NT2/D1 (cell line): ENCODE results near the gene PPP1R9A.

Source experiments
- DNase-seq: peaks from one replicate; pipeline ENCODE4 v3.0.0-alpha.2; 2011; ENCODE audit warnings: low read depth, low spot score
- H3K27me3 ChIP-seq: 2 replicates; pipeline ENCODE4 v1.6.0; 2011; ENCODE audit warnings: mild to moderate bottlenecking; ENCODE audit not compliant: insufficient read length, insufficient read depth
- H3K36me3 ChIP-seq: 2 replicates; pipeline ENCODE4 v1.6.1; 2011; ENCODE audit warnings: mild to moderate bottlenecking, low read length, mixed read lengths; ENCODE audit not compliant: insufficient read depth, insufficient read length
- H3K4me1 ChIP-seq: 2 replicates; pipeline ENCODE4 v1.5.1; 2011; ENCODE audit not compliant: insufficient read depth, insufficient read length
- H3K4me3 ChIP-seq: 2 replicates; pipeline ENCODE4 v1.5.1; 2011; ENCODE audit warnings: low read depth; ENCODE audit not compliant: insufficient read length
- H3K9ac ChIP-seq: 2 replicates; pipeline ENCODE4 v1.6.0; 2011; ENCODE audit warnings: low read depth; ENCODE audit not compliant: insufficient read length
- H3K9me3 ChIP-seq: 2 replicates; pipeline ENCODE4 v1.5.1; 2011; ENCODE audit warnings: mild to moderate bottlenecking, low read length; ENCODE audit not compliant: insufficient read depth
- SUZ12 ChIP-seq: IDR thresholded peaks from 2 replicates; pipeline ENCODE4 v1.6.1; 2011; ENCODE audit not compliant: insufficient read length, insufficient read depth; ENCODE audit errors: extremely low read depth
- YY1 ChIP-seq: IDR thresholded peaks from 2 replicates; pipeline ENCODE4 v1.6.1; 2011; ENCODE audit not compliant: insufficient read length, insufficient read depth
- ZNF274 ChIP-seq: IDR thresholded peaks from 2 replicates; pipeline ENCODE4 v1.6.1; 2011; ENCODE audit warnings: mild to moderate bottlenecking, low read depth, low read length

PPP1R9A gene

DNA sequence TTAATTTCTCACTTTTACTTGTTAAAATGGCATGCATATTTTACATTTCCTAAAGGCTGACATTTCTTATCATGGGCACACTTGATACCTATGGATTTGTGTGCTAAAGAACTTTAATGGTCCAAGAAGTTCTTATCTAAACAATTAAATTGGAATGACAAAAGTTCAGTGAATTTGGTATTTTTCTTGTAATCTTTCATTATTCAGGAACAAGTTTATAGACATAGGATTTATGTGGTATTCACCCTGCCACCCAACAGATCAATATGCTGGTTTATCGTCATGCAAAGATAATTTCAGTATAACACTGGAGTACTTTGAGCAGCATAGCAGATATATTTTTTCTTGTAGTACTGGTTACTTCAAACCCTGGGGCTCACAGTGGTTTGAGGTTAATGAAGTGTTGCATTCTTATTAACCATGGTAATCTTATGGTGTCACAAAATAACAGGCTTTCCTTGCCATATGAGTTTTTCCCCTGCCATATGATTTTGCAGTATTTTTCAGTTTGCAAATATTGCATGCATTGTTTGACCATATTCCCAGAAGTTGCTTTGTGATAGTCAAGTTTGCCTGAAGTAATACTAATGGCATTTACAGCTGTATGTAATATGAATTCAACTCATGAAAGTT is 148.8 kb downstream of the PPP1R9A start:
- Histone ChIP-seq H3K4me1 (no peaks in the 10 kb centered on the region), H3K4me3 (no peak overlapping the region), H3K9ac (no peak overlapping the region), H3K9me3 (no peaks in the 10 kb centered on the region), H3K27me3 (no peaks in the 10 kb centered on the region), H3K36me3 (no peaks in the 10 kb centered on the region)
- TF ChIP-seq ZNF274 (no peak), YY1 (no peak), SUZ12 (no peak)
- no peak for DNase-seq

DNA sequence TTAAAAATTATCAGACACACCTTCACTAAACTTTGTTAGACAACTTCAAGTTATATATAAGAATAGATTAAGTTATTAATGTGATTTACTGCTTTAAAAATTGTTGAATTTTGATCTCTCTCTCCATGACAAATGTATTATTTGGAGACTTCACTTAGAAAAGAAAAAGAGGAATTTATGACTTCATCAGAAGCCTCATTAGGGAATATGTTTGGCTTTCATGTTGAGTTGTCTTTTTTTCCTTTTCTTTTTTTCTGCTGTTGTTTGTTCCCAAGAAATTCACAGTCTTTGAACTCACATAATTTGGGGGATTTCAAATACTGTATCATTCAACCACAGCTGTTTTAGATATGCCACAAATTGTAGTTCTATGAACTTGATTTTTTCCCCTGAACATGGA is 149.5 kb downstream of the PPP1R9A start:
- Histone ChIP-seq H3K4me3 (no peak overlapping the region), H3K9me3 (no peaks in the 10 kb centered on the region), H3K9ac (no peak overlapping the region), H3K27me3 (no peaks in the 10 kb centered on the region), H3K36me3 (no peaks in the 10 kb centered on the region), H3K4me1 (no peaks in the 10 kb centered on the region)
- no peak for DNase-seq
- TF ChIP-seq SUZ12, result no peak
- no peak for TF ChIP-seq YY1
- no peak for TF ChIP-seq ZNF274

- H3K36me3 ChIP-seq, result no peaks in the 10 kb centered on the region
- no peak for DNase-seq
- H3K9me3 ChIP-seq, result no peaks in the 10 kb centered on the region
These were observed 152.5 kb downstream of the PPP1R9A start for GRCh38 chr7:95059842-95060313.

DNA sequence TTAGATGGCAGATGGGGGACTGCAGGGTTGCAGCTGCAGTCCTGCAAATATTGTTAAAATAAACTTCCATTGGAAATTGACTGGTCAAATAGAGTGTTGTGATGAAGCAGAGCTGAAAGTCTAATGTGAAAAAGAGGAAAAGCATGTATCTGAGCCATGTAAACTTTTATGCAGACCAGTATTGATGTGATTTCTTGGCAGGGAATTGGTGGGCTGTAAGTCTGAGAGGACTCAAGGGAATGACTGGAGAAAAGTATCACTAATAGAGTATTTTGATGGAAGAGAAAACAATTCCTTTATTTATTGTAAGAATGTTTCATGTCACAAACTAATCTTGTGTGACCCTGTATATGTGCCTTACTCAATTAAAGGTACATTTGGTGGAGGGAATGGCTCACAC is 155.5 kb downstream of the PPP1R9A start:
- Histone ChIP-seq H3K4me3 (no peak overlapping the region), H3K36me3 (no peaks in the 10 kb centered on the region), H3K4me1 (no peaks in the 10 kb centered on the region), H3K27me3 (no peaks in the 10 kb centered on the region), H3K9me3 (no peaks in the 10 kb centered on the region), H3K9ac (no peak overlapping the region)
- no peak for DNase-seq
- TF ChIP-seq ZNF274, result no peak
- TF ChIP-seq YY1, result no peak
- no peak for TF ChIP-seq SUZ12

More at GRCh38 chr7:95059842-95060313, 152.5 kb downstream of the PPP1R9A start:
- Histone ChIP-seq H3K4me1 (no peaks in the 10 kb centered on the region), H3K4me3 (no peak overlapping the region), H3K27me3 (no peaks in the 10 kb centered on the region), H3K9ac (no peak overlapping the region)
- TF ChIP-seq ZNF274 (no peak), SUZ12 (no peak), YY1 (no peak)

DNA sequence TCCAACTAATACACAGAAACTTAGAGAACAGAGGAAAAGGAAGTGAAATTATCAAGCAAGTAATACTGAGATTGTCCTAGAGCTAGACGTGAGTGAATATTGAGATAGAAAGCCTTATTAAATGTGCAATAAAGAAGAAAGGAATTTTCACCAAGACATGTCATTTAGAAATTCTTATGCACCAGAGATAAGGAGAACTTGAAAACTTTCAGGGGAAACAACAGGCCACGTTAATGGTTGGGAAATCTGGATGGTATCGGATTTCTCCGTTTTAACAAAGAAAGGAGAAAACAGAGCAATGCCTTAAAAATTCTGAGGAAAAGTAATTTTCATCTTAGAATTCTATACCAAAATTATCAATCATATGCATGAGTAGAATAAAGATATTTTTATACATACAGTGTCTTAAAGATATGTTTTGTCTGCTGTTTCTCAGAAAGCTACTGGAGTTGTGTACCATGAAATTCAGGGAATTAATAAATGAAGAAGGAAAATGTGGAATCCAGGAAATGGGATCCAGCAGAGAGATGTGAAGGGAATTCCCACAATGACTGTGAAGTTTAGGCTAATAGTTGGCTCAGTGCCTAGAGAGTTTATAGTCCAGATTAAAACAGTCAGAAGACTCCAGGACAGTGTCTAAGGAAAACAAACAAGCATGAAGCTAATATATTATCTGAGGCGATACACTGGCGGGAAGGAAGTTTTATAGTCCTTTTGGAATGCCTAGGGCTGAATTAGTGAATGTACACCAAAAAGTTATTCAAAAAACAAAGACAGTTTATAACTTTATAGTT is 159.5 kb downstream of the PPP1R9A start:
- Histone ChIP-seq H3K27me3 (no peaks in the 10 kb centered on the region), H3K9me3 (no peaks in the 10 kb centered on the region), H3K4me1 (no peaks in the 10 kb centered on the region), H3K4me3 (no peak overlapping the region), H3K9ac (no peak overlapping the region), H3K36me3 (no peaks in the 10 kb centered on the region)
- TF ChIP-seq ZNF274 (no peak), YY1 (no peak), SUZ12 (no peak)
- DNase-seq, result no peak

DNA sequence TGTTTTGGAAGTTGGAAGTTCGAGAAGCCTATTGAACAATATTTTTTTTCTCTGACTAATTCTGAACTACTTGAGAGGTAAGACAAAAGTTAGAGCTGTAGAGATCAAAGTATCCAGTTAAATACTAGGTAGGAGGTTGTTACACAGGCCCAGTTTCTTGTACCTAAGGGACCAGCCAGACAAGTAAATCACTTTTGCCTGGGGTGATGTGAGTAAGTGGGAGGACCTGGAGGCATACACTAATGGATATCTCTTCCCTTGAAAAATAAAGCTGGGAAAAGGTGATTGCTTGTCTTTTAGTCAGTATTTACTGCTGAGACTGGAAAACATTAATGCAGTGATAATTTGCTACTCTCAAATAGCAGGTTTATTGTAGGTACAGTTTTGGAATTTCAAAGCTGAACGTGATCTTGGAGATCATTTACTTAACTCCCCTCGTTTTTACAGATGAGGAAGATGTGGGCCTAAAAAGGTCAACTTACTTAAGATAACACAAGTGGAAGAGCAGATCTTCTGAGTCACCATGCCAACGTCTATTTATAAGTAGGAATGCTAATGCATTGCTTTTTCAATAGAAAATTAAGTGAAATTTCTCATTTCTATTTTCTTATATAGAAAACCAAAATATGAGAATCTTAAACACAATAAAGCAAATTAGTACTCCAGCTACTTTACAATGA is 181.3 kb downstream of the PPP1R9A start:
- H3K9ac ChIP-seq, result no peak overlapping the region

More for the DNA sequence above, 181.3 kb downstream of the PPP1R9A start:
- no peak for TF ChIP-seq SUZ12
- no peak for DNase-seq
- Histone ChIP-seq H3K36me3 (no peaks in the 10 kb centered on the region), H3K4me1 (no peaks in the 10 kb centered on the region), H3K27me3 (no peaks in the 10 kb centered on the region), H3K9me3 (no peaks in the 10 kb centered on the region), H3K4me3 (no peak overlapping the region)
